Glutamatergic neuron (in vitro differentiated cells): ENCODE measurements around the gene GNAQ. TPM values are rescaled to one million over a fixed set of nuclear protein-coding genes. Genes with fewer than 3 reads are reported as not detected.
"Not testable (repeated sequence)": the region's sequence is repeated elsewhere in the genome, so short reads cannot be mapped to it uniquely, and the experiment has no call there.

Experiments
- DNase-seq: peaks from one replicate; pipeline ENCODE4 v3.0.0; 2022
- H3K27ac Mint-ChIP-seq: one replicate; pipeline ENCODE4 v1.8.0; 2020; ENCODE audit warnings: mild to moderate bottlenecking, mixed read lengths, inconsistent platforms; ENCODE audit not compliant: unreplicated experiment
- H3K27me3 Mint-ChIP-seq: one replicate; pipeline ENCODE4 v1.8.0; 2020; ENCODE audit warnings: mild to moderate bottlenecking, moderate library complexity, mixed read lengths, inconsistent platforms; ENCODE audit not compliant: unreplicated experiment
- H3K36me3 Mint-ChIP-seq: one replicate; pipeline ENCODE4 v1.8.0; 2020; ENCODE audit warnings: mild to moderate bottlenecking, mixed read lengths, inconsistent platforms; ENCODE audit not compliant: unreplicated experiment
- H3K4me1 Mint-ChIP-seq: one replicate; pipeline ENCODE4 v1.8.0; 2020; ENCODE audit warnings: mild to moderate bottlenecking, low read depth, mixed read lengths, inconsistent platforms; ENCODE audit not compliant: unreplicated experiment
- H3K4me3 Mint-ChIP-seq: one replicate; pipeline ENCODE4 v1.8.0; 2020; ENCODE audit warnings: mild to moderate bottlenecking, mixed read lengths, inconsistent platforms; ENCODE audit not compliant: unreplicated experiment
- H3K9me3 Mint-ChIP-seq: one replicate; pipeline ENCODE4 v1.8.0; 2020; ENCODE audit warnings: mild to moderate bottlenecking, moderate library complexity, mixed read lengths, inconsistent platforms; ENCODE audit not compliant: unreplicated experiment
- total RNA-seq: library from RNA; stranded (reverse); fragmentation: NEBNext Ultra II Directional; extraction: Animal tissue kit (Norgen Biotek cat#: 25700); gene quantifications from one replicate; pipeline ENCODE4 v1.2.1, GENCODE V29; 2021; ENCODE audit not compliant: unreplicated experiment
- TF ChIP-seq, protein P1 (sequence below): fragments of 200-600 bp; sonication (generic); IDR thresholded peaks from one replicate; pipeline ENCODE4 v1.5.0; 2021; ENCODE audit not compliant: partially characterized antibody, unreplicated experiment

The GNAQ gene
- total RNA-seq, 1 donor from 2014 or later: 72.8 TPM

- Mint-ChIP-seq H3K4me3 (no peak overlapping the region), H3K27ac (no peak overlapping the region), H3K9me3 (peaks cover 7% of the 10 kb centered on the region), H3K27me3 (peaks cover 5% of the 10 kb centered on the region), H3K4me1 (peaks cover 18% of the 10 kb centered on the region), H3K36me3 (no peaks in the 10 kb centered on the region)
- DNase-seq: no peak
- TF ChIP-seq, protein P1, sequence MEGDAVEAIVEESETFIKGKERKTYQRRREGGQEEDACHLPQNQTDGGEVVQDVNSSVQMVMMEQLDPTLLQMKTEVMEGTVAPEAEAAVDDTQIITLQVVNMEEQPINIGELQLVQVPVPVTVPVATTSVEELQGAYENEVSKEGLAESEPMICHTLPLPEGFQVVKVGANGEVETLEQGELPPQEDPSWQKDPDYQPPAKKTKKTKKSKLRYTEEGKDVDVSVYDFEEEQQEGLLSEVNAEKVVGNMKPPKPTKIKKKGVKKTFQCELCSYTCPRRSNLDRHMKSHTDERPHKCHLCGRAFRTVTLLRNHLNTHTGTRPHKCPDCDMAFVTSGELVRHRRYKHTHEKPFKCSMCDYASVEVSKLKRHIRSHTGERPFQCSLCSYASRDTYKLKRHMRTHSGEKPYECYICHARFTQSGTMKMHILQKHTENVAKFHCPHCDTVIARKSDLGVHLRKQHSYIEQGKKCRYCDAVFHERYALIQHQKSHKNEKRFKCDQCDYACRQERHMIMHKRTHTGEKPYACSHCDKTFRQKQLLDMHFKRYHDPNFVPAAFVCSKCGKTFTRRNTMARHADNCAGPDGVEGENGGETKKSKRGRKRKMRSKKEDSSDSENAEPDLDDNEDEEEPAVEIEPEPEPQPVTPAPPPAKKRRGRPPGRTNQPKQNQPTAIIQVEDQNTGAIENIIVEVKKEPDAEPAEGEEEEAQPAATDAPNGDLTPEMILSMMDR: no peak
These were observed 304.8 kb downstream of the GNAQ start for GRCh38 chr9:77726814-77727213.

DNA sequence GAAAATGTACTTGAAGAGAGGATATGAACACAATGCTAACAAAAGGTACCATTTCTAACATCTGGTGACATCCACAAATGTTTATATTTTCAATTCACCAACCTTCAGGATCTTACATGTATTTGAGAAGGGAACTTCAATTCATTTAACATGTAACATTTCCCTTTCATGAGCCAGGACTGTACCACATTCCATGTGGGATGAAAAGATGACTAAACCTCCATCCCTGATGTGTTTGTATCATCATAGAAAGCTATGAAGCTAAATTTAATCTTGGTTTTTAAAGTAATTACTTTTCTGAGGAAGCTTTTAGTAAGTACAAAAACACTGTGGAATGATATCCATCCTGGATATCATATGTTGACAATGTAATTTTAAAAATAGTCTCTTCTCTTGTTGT is 305.3 kb downstream of the GNAQ start:
- TF ChIP-seq, protein P1: no peak
- DNase-seq: no peak
- Mint-ChIP-seq H3K4me1 (peaks cover 15% of the 10 kb centered on the region), H3K27me3 (peaks cover 7% of the 10 kb centered on the region), H3K4me3 (no peak overlapping the region), H3K36me3 (no peaks in the 10 kb centered on the region), H3K9me3 (peaks cover 7% of the 10 kb centered on the region), H3K27ac (no peak overlapping the region)

GRCh38 chr9:77725820-77726219 is 305.8 kb downstream of the GNAQ start:
- peaks cover 5% of the 10 kb centered on the region for H3K9me3 Mint-ChIP-seq
- TF ChIP-seq, protein P1: no peak
- peaks cover 9% of the 10 kb centered on the region for H3K27me3 Mint-ChIP-seq
- H3K27ac Mint-ChIP-seq: no peak overlapping the region
- no peaks in the 10 kb centered on the region for H3K36me3 Mint-ChIP-seq
- no peak overlapping the region for H3K4me3 Mint-ChIP-seq
- H3K4me1 Mint-ChIP-seq: peaks cover 12% of the 10 kb centered on the region
- DNase-seq: no peak

- TF ChIP-seq, protein P1: no peak
- Mint-ChIP-seq H3K4me1 (peaks cover 12% of the 10 kb centered on the region), H3K36me3 (no peaks in the 10 kb centered on the region), H3K9me3 (peaks cover 6% of the 10 kb centered on the region), H3K4me3 (no peak overlapping the region), H3K27ac (no peak overlapping the region), H3K27me3 (peaks cover 7% of the 10 kb centered on the region)
- DNase-seq: no peak
These were observed 306.4 kb downstream of the GNAQ start for GRCh38 chr9:77725046-77725694.

DNA sequence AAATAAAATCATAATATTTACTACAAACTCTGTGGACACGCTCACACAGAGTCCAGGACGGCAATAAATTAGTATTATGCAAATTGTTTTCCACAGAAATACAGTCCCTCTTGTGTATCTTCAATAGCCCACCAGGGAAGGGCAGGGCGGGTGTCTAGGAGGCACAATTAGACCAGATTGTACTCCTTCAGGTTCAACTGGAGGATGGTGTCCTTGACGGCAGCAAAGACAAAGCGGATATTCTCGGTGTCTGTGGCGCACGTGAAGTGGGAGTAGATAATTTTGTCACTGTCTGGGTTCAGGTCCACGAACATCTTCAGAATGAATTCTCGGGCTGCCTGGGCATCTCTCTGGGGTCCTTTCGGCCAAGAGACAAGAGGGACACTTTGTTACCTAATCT is 310.5 kb downstream of the GNAQ start:
- H3K27me3 Mint-ChIP-seq, DNase-seq, H3K36me3 Mint-ChIP-seq, H3K27ac Mint-ChIP-seq, H3K4me3 Mint-ChIP-seq, H3K9me3 Mint-ChIP-seq: not testable (repeated sequence)
- H3K4me1 Mint-ChIP-seq: peaks cover 27% of the 10 kb centered on the region
